Right lobe of liver (tissue), 4 donors: ENCODE data around the gene SLC8A1.

Experiments used
- POLR2A ChIP-seq: fragments of 450-650 bp; IDR thresholded peaks from one replicate; pipeline ENCODE4 v1.6.1; 2017; ENCODE audit warnings: antibody characterized with exemption, mild to moderate bottlenecking
- TF ChIP-seq, protein P1 (sequence below), 4 donors: fragments of 200-600 bp in 3 of 4; fragments of 450-650 bp in 1 of 4; IDR thresholded peaks; one replicate each; pipeline versions ENCODE4 v1.5.1 to v1.8.0; 2016 to 2022; ENCODE audit warnings: antibody characterized with exemption in 4 of 4, mild to moderate bottlenecking in 2 of 4
- donor health status: DM: no; HTN: no; CAD: no.
- donor health status: DM: no; HTN: no; CAD: no.
- donor health status: DM: no; HTN: yes; CAD: no.

DNA sequence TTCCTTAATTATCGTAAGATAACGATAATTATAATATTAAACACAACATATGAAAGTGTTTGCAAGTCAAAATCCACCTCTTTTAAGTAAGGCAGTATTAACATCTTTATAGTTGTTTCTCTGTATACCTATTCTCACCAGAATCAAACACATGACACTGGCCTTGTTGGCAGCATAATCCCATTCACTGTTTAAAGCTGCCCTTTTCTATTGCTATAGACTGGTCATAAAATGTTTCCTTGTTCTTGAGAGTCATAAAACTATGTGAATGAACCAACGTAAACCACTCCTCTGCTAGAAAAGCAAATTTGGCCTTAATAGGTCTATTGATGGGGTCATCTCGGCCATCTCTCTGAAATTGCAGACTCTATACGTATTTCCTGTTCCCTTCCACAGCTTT is 293.1 kb downstream of the SLC8A1 start:
- TF ChIP-seq POLR2A = no peak
- TF ChIP-seq, protein P1, sequence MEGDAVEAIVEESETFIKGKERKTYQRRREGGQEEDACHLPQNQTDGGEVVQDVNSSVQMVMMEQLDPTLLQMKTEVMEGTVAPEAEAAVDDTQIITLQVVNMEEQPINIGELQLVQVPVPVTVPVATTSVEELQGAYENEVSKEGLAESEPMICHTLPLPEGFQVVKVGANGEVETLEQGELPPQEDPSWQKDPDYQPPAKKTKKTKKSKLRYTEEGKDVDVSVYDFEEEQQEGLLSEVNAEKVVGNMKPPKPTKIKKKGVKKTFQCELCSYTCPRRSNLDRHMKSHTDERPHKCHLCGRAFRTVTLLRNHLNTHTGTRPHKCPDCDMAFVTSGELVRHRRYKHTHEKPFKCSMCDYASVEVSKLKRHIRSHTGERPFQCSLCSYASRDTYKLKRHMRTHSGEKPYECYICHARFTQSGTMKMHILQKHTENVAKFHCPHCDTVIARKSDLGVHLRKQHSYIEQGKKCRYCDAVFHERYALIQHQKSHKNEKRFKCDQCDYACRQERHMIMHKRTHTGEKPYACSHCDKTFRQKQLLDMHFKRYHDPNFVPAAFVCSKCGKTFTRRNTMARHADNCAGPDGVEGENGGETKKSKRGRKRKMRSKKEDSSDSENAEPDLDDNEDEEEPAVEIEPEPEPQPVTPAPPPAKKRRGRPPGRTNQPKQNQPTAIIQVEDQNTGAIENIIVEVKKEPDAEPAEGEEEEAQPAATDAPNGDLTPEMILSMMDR (IDR thresholded peaks at IDR 0.05) = no peak
